GM18951 (cell line): ENCODE results near the gene PTPN3.
"Not testable (repeated sequence)": the region's sequence is repeated elsewhere in the genome, so short reads cannot be mapped to it uniquely, and the experiment has no call there.

Experiments
- POLR2A ChIP-seq: IDR thresholded peaks from 4 replicates; pipeline ENCODE4 v1.6.1; 2011; ENCODE audit warnings: mild to moderate bottlenecking; ENCODE audit not compliant: insufficient read length, insufficient read depth; ENCODE audit errors: extremely low read depth
- in situ Hi-C: fragments of 300-500 bp; cut with MboI; formaldehyde crosslinking; loops from one replicate; pipeline ENCODE4 v1.12.0; 2022; ENCODE audit warnings: low sequenced_read_pairs, mixed read lengths, inconsistent platforms; ENCODE audit not compliant: unreplicated experiment

PTPN3 gene

GRCh38 chr9:109518621-109519335 is 20.7 kb upstream of the PTPN3 start:
- TF ChIP-seq POLR2A = no peak
- in situ Hi-C loops = no loop called here

GRCh38 chr9:109517901-109518377 is 19.8 kb upstream of the PTPN3 start:
- no peak for TF ChIP-seq POLR2A
- in situ Hi-C loops = no loop called here

DNA sequence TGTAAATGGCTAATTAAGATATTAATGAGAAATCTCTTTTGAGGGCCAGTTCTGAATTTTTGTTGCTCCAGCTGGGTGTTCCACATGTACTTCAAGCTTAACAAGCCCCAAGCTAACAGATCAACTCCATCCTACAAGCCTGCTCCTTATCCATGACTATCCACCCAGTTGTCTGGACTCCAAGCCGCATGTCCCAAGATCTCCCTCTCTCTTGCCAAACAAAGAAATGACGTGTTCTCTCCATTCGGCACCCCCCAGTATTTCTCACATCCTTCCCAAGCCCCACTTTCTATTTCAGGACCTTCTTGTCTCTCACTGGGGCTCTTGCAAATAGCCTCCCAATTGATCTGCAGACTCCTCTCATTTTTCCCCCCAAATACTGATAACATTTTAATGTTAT is 15.8 kb upstream of the PTPN3 start:
- no peak for TF ChIP-seq POLR2A
- in situ Hi-C loops = no loop called here

DNA sequence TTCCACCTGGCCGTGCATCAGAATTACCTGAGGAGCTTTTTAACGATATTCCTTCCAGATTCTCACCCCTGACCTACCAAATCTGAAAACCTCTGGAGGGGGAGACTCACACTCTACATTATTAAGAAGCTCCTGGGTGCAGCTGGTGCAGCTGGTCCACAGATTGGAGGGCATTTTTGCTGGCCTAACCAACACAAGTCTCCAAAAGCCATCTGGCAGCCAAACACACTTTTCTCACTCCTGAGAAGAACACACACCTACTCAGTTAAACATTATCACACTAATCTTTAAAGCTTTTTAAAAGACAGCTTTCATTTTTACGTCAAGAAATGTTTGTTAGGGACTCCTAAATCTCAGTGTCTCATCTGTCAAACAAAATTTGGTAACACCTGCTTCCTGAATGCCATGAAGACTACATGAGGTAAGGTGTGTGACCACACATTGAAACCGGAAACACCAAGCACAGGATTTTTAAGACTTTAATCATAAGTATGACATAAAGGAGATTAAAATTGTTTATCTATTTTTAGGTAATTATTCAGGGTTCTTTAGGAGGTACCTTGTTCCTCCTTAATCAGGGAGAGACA is 14.2 kb upstream of the PTPN3 start:
- in situ Hi-C loops = no loop called here
- no peak for TF ChIP-seq POLR2A

GRCh38 chr9:109510506-109510905 is 12.4 kb upstream of the PTPN3 start:
- TF ChIP-seq POLR2A = no peak
- in situ Hi-C loops = no loop called here

DNA sequence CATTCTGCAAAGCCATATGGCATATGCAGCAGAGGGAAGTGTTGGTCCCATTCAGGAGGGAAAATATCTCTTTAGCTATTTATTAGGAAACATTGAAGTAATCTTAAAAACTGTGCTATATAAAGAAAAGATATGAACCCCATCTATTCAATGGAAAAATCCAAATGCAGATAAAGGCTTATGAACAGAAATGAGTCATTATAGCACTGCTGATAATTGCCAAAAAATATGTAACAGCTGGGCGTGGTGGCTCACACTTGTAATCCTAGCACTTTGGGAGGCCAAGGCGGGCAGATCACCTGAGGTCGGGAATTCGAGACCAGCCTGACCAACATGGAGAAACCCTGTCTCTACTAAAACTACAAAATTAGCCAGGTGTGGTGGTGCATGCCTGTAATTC is 11.9 kb upstream of the PTPN3 start:
- in situ Hi-C loops = not testable (repeated sequence)

GRCh38 chr9:109509611-109510010 is 11.5 kb upstream of the PTPN3 start:
- TF ChIP-seq POLR2A = no peak

DNA sequence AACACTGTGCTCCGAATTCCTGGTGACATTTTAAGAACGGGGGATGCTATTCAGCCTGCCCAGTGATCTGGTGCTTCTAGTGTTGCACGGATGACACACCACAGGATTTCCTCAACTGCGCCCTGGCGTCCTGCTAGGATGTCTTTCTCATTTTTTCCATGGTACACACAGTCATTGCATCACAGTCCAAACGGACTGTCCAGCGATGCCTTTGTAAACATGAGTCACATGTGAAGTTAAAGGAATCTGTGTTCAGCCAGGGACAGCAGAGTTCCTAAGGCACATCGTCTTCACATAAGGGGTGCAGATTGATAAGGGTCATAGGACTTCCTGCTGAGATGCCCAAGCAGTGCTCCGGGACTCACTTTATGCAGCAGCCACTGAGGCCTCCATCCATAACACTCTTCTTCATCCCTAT is 9.3 kb upstream of the PTPN3 start:
- TF ChIP-seq POLR2A = no peak
- in situ Hi-C loops = no loop called here

More at GRCh38 chr9:109509611-109510010, 11.5 kb upstream of the PTPN3 start:
- in situ Hi-C loops = no loop called here

- in situ Hi-C loops = no loop called here
- no peak for TF ChIP-seq POLR2A
Observed at GRCh38 chr9:109506097-109506712, 8.1 kb upstream of the PTPN3 start.

GRCh38 chr9:109504689-109505088 is 6.6 kb upstream of the PTPN3 start:
- in situ Hi-C loops = no loop called here
- no peak for TF ChIP-seq POLR2A

- no peak for TF ChIP-seq POLR2A
Observed at GRCh38 chr9:109500421-109500974, 2.4 kb upstream of the PTPN3 start.

DNA sequence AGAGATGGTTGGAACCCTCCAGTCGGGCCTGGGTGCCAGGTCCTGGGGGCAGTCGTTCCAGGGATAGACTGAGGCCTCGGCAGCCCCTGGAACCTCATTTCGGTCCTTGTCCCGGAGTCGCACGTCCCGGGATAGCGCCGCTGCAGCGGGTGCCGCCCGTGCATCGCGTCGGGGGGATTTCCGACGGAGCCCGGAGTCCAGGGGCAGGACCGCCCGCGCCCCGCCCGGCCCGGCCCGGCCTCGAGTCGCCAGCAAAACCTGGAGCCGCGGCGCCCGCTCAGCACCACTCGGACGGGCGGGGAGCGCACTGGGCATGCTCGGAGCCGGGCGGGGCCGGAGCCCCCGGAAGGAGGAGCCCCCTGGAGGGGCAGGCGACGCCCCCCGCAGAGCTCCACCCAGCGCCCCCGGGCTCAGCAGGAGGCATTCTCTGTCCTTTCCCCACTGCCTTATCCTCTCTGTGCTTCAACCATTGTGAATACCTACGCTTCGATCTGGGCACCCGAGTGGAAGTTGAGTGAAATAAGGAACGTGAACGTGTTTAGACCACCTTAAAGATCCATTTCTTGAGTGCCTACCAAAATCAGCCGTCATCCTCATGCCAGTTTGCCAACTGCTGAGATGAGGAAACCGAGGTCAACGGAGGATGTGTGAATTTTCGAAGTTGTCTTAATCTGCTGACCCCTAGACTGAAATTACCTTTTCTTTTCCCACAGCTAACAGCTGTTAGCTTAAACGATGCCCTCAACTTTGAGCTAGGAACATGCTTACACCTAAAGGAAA is 1.7 kb upstream of the PTPN3 start:
- in situ Hi-C loops = no loop called here
- TF ChIP-seq POLR2A = no peak

More at GRCh38 chr9:109500421-109500974, 2.4 kb upstream of the PTPN3 start:
- in situ Hi-C loops = no loop called here

DNA sequence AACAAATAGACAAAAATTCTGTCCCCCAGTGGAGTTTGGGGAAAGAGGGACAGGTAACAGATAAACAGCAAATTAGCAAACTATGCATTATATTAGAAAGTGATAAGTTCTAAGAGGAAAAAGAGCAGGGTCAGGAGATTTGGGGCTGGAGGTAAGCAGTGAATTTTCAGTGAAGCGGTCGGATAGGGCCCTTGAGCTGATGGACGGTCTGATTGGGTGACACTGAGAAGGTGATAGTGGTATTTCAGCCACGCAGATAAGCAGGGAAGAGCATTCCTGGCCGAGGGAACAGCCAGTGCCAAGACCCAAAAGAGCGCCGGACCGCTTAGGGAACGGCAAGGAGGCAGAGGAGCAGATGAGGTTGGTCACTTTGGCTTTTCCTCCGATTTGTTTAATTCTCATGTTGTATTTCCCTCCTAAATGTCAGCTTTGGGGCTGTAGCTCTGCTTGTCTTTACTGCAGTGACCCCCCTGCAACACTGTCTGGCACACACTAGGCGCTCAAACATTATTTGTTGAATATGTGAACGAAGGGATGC is 1.1 kb upstream of the PTPN3 start:
- no peak for TF ChIP-seq POLR2A
- in situ Hi-C loops = no loop called here
